Nephron (organoid): ENCODE measurements around the gene EHBP1.
A peak's percentile ranks its signal among the peaks of the same experiment; 100 is the strongest.

Experiments used
- H3K27ac Mint-ChIP-seq, 3 experiments: 2 replicates each; pipeline ENCODE4 v1.8.0; 2020; ENCODE audit warnings: mixed read lengths in 3 of 3, mild to moderate bottlenecking in 2 of 3, moderate library complexity in 1 of 3
- H3K27me3 Mint-ChIP-seq: 2 replicates; pipeline ENCODE4 v1.8.0; 2021; ENCODE audit warnings: low read depth, mild to moderate bottlenecking, moderate library complexity, mixed read lengths
- H3K36me3 Mint-ChIP-seq: 2 replicates; pipeline ENCODE4 v1.8.0; 2020; ENCODE audit warnings: low read depth, mixed read lengths
- H3K4me1 Mint-ChIP-seq: 2 replicates; pipeline ENCODE4 v1.8.0; 2020; ENCODE audit warnings: mixed read lengths
- H3K4me3 Mint-ChIP-seq, 3 experiments: 2 replicates each; pipeline ENCODE4 v1.8.0; 2020; ENCODE audit warnings: mild to moderate bottlenecking in 3 of 3, mixed read lengths in 3 of 3, moderate library complexity in 2 of 3
- H3K9me3 Mint-ChIP-seq: 2 replicates; pipeline ENCODE4 v1.8.0; 2020; ENCODE audit warnings: mixed read lengths
- TF ChIP-seq, protein P1 (sequence below), 3 experiments: fragments of 200-600 bp; sonication (generic); IDR thresholded peaks; one replicate each; pipeline ENCODE4 v1.5.0; 2021; ENCODE audit warnings: antibody characterized with exemption in 3 of 3; ENCODE audit not compliant: unreplicated experiment in 3 of 3

Gene EHBP1

GRCh38 chr2:63058921-63059792 lies 353.6 kb downstream of the EHBP1 start:
- H3K36me3 Mint-ChIP-seq = no peaks in the 10 kb centered on the region
- peak overlapping the region in 1 of 3 experiments; percentile 62 for H3K4me3 Mint-ChIP-seq
- peaks cover 4% of the 10 kb centered on the region for H3K9me3 Mint-ChIP-seq
- H3K4me1 Mint-ChIP-seq = peaks cover 49% of the 10 kb centered on the region
- H3K27ac Mint-ChIP-seq = no peak overlapping the region
- H3K27me3 Mint-ChIP-seq = peaks cover 99% of the 10 kb centered on the region
- TF ChIP-seq, protein P1, sequence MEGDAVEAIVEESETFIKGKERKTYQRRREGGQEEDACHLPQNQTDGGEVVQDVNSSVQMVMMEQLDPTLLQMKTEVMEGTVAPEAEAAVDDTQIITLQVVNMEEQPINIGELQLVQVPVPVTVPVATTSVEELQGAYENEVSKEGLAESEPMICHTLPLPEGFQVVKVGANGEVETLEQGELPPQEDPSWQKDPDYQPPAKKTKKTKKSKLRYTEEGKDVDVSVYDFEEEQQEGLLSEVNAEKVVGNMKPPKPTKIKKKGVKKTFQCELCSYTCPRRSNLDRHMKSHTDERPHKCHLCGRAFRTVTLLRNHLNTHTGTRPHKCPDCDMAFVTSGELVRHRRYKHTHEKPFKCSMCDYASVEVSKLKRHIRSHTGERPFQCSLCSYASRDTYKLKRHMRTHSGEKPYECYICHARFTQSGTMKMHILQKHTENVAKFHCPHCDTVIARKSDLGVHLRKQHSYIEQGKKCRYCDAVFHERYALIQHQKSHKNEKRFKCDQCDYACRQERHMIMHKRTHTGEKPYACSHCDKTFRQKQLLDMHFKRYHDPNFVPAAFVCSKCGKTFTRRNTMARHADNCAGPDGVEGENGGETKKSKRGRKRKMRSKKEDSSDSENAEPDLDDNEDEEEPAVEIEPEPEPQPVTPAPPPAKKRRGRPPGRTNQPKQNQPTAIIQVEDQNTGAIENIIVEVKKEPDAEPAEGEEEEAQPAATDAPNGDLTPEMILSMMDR (IDR thresholded peaks at IDR 0.05; ENCODE audit: unreplicated experiment in 3 of 3) = no peak

DNA sequence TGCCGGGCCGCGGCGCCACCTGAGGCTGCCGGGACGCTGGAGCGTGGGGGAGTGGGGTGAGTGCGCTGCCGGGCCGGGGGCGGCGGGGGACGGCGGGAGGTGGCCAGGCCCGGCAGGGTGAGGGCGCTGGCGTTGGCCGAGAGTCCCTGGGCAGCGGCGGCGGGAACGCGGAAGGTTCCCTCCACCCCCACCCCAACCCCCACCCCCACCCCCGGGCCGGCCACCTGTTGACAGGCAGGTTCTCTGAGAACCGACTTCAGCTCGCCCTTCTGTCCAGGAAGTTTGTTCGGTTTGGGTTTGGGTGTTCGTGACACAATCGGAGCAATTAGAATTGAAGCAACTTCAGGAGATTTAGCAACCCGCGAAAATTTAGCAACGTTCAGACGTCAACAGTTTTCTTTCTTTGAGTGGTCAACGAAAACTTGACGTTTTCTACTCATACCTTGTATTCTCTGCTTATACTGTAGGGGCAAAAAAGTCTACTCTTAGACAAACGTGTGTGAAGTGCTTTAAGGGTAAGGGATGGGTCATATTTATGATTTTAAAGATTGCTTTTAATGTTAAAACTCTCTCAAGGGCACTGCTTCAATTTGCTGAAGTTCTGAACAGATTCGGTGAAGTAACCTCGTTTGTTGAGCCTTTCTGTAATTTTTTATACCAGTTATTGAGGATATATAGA lies 354.4 kb downstream of the EHBP1 start:
- H3K9me3 Mint-ChIP-seq = peaks cover 4% of the 10 kb centered on the region
- H3K4me3 Mint-ChIP-seq = peak overlapping the region in 2 of 3 experiments; percentile 8 to 55
- no peaks in the 10 kb centered on the region for H3K36me3 Mint-ChIP-seq
- H3K27me3 Mint-ChIP-seq = peaks cover 99% of the 10 kb centered on the region
- no peak overlapping the region for H3K27ac Mint-ChIP-seq
- TF ChIP-seq, protein P1 (IDR thresholded peaks at IDR 0.05; ENCODE audit: unreplicated experiment in 3 of 3) = no peak
- peaks cover 41% of the 10 kb centered on the region for H3K4me1 Mint-ChIP-seq

DNA sequence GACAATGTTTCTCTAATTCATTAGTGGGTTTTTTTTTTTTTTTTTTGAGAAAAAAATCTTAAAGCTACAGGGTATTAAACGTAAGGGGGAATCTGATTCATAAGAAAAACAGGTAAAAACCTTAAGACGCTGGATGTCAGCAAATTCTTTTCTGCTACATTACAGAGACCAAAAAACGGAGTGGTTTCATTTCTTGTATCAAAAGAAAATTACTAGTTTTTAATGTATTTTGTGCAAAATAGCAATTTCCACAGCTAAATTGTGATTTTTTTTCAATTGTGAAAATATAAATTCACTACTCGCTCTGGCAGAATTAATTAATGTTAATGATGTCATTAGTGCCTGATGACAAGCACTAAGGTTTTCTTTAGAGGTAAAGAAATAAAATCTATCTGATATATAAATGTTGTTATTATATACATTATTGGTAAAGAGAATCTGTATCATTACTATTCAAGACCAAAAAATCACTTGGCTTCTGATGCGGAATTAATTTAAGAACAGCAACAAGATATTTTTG lies 355.0 kb downstream of the EHBP1 start:
- TF ChIP-seq, protein P1 (IDR thresholded peaks at IDR 0.05; ENCODE audit: unreplicated experiment in 3 of 3) = no peak
- H3K4me3 Mint-ChIP-seq = no peak overlapping the region
- peaks cover 99% of the 10 kb centered on the region for H3K27me3 Mint-ChIP-seq
- peaks cover 39% of the 10 kb centered on the region for H3K4me1 Mint-ChIP-seq
- H3K9me3 Mint-ChIP-seq = peaks cover 4% of the 10 kb centered on the region
- no peaks in the 10 kb centered on the region for H3K36me3 Mint-ChIP-seq
- H3K27ac Mint-ChIP-seq = no peak overlapping the region

DNA sequence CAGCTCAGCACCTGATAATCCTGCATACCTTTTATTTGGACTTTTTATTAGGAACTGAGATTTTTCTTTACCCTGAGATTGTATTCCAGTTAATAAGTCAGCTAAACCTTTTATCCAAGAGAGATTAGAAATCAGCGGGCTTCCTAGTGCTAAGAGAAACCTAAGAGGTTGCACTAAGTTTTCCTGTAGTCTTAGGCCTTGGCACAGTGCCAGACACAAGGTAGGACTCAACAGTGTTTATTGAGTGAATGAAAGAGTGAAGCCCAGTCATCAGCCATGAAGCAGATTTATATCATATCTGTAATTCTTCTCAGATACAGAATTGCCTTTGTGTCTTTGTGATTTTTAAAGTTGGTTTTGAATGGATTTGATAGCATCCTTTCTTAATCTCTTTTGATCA lies 358.7 kb downstream of the EHBP1 start:
- Mint-ChIP-seq H3K27me3 (peaks cover 90% of the 10 kb centered on the region), H3K4me3 (no peak overlapping the region), H3K27ac (no peak overlapping the region), H3K4me1 (peaks cover 7% of the 10 kb centered on the region), H3K36me3 (no peaks in the 10 kb centered on the region), H3K9me3 (peaks cover 4% of the 10 kb centered on the region)
- TF ChIP-seq, protein P1 (IDR thresholded peaks at IDR 0.05; ENCODE audit: unreplicated experiment in 3 of 3) = no peak

DNA sequence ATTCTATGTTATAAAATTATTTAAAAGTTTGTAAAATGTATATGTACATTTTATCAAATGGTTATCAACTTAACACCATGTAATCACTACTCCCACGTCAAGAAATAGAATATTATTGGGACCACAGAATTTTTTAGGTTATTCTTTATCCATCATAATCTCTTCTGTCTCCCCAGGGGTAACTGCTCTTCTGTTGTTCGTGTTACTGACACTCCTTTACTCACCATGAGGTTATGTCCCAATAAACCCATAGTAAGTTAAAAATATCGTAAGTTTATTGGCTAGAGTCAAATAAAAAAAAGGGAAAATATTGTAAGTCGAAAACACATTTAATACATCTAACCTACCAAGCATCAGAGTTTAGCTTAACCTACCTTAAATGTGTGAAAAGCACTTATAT lies 359.1 kb downstream of the EHBP1 start:
- Mint-ChIP-seq H3K27ac (no peak overlapping the region), H3K9me3 (peaks cover 4% of the 10 kb centered on the region), H3K4me1 (peaks cover 7% of the 10 kb centered on the region), H3K4me3 (no peak overlapping the region), H3K27me3 (peaks cover 87% of the 10 kb centered on the region), H3K36me3 (no peaks in the 10 kb centered on the region)
- TF ChIP-seq, protein P1 (IDR thresholded peaks at IDR 0.05; ENCODE audit: unreplicated experiment in 3 of 3) = no peak
